Gastroesophageal sphincter (tissue), 4 donors: ENCODE results near the gene SAMMSON. TPM values are rescaled to one million over a fixed set of nuclear protein-coding genes. Genes with fewer than 3 reads are reported as not detected.

ENCODE experiments used
- ATAC-seq: fragments of 150-250 bp; one replicate; pipeline ENCODE4 v1.9.1; 2016; ENCODE audit warnings: mild to moderate bottlenecking, moderate library complexity
- H3K27ac ChIP-seq, 4 donors: fragments of 200-600 bp; sonication (generic) in 3 of 4; 1 replicate in 3 of 4; 2 replicates in 1 of 4; pipeline ENCODE4 v1.5.1; 2016 to 2019
- H3K27me3 ChIP-seq: fragments of 200-600 bp; sonication (generic); one replicate; pipeline ENCODE4 v1.5.1; 2019
- H3K36me3 ChIP-seq, 2 donors: fragments of 200-600 bp; sonication (generic); one replicate each; pipeline ENCODE4 v1.5.1; 2019; ENCODE audit warnings: control low read depth in 1 of 2
- H3K4me1 ChIP-seq, 3 donors: fragments of 200-600 bp; sonication (generic); 1 replicate in 2 of 3; 2 replicates in 1 of 3; pipeline ENCODE4 v1.5.1; 2016 to 2019; ENCODE audit warnings: control low read depth in 2 of 3
- H3K4me3 ChIP-seq, 2 donors: fragments of 200-600 bp; sonication (generic); one replicate each; pipeline ENCODE4 v1.5.1; 2019; ENCODE audit warnings: mild to moderate bottlenecking in 1 of 2, moderate library complexity in 1 of 2
- H3K9me3 ChIP-seq, 3 donors: fragments of 200-600 bp; sonication (generic); one replicate each; pipeline ENCODE4 v1.5.1; 2017 to 2019; ENCODE audit warnings: control low read depth in 2 of 3
- EP300 ChIP-seq: sonication (generic); formaldehyde crosslinking; IDR thresholded peaks from one replicate; pipeline ENCODE4 v1.6.1; 2017; ENCODE audit warnings: antibody characterized with exemption, mild to moderate bottlenecking
- POLR2A ChIP-seq, 2 donors: fragments of 450-650 bp; IDR thresholded peaks; one replicate each; pipeline ENCODE4 v1.6.1; 2017; ENCODE audit warnings: antibody characterized with exemption in 2 of 2, mild to moderate bottlenecking in 2 of 2, moderate library complexity in 1 of 2
- POLR2AphosphoS5 ChIP-seq: sonication (generic); formaldehyde crosslinking; IDR thresholded peaks from one replicate; pipeline ENCODE4 v1.6.1; 2017; ENCODE audit warnings: antibody characterized with exemption
- WGBS, 2 donors: methylation state at CpG; one replicate each; pipeline ENCODE4 v1.1.5; 2018; ENCODE audit warnings: low coverage in 1 of 2; 5-methylcytosine and 5-hydroxymethylcytosine counted together
- total RNA-seq, 4 donors: library from RNA; depleted of rRNA; stranded (reverse); fragments of >200 nt; gene quantifications; one replicate each; pipeline ENCODE4 v1.1.0, GENCODE V29; 2016
- TF ChIP-seq, protein P1 (sequence below), 4 experiments: fragments of 200-600 bp in 2 of 4; fragments of 450-650 bp in 2 of 4; sonication (generic) in 1 of 4; IDR thresholded peaks; one replicate each; pipeline ENCODE4 v1.5.1; 2017 to 2019; ENCODE audit warnings: antibody characterized with exemption in 4 of 4, mild to moderate bottlenecking in 2 of 4, moderate library complexity in 2 of 4

SAMMSON gene
- total RNA-seq, 4 donors from 2014 or later = 0.40 to 5.7 (median 2.6) TPM

DNA sequence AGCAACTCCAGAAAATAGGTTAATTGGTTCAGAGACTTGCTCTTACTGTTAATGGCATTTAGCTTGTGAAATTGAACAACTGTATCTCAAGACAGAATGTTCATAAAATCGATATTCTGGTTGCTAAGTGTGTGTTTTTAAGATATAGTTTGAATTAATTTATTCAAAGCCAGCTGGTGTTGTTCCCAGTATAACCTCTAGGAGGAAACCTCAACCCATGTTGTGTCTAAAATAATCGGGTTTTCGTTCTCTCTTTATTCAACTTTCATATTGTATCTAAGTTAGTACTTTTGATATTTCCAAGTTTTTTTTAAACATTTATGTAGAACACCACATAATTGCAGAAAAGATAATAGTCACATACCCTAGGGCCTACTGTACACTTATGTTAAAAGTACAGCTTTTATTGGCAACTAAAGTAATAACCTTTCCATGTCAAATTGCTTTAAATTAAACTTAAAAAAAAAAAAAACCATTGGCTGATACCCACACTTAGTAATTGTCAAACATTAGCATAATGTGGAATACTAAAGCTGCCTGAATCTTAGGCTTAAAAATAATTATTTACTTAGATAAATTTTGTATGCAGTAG, 90.9 kb downstream of the SAMMSON start:
- Histone ChIP-seq H3K9me3 (no peaks in the 10 kb centered on the region), H3K4me3 (no peak overlapping the region), H3K27me3 (no peaks in the 10 kb centered on the region), H3K27ac (no peak overlapping the region), H3K4me1 (peaks cover 0 to 32% (median 8%) of the 10 kb centered on the region in 3 donors), H3K36me3 (no peaks in the 10 kb centered on the region)
- TF ChIP-seq, protein P1, sequence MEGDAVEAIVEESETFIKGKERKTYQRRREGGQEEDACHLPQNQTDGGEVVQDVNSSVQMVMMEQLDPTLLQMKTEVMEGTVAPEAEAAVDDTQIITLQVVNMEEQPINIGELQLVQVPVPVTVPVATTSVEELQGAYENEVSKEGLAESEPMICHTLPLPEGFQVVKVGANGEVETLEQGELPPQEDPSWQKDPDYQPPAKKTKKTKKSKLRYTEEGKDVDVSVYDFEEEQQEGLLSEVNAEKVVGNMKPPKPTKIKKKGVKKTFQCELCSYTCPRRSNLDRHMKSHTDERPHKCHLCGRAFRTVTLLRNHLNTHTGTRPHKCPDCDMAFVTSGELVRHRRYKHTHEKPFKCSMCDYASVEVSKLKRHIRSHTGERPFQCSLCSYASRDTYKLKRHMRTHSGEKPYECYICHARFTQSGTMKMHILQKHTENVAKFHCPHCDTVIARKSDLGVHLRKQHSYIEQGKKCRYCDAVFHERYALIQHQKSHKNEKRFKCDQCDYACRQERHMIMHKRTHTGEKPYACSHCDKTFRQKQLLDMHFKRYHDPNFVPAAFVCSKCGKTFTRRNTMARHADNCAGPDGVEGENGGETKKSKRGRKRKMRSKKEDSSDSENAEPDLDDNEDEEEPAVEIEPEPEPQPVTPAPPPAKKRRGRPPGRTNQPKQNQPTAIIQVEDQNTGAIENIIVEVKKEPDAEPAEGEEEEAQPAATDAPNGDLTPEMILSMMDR (IDR thresholded peaks at IDR 0.05) = peak; percentile 70 to 84 (median 76)
- no peak for TF ChIP-seq EP300
- ATAC-seq = no peak
- 8 to 16% methylated on average over 3 of the region's 3 CpGs for whole genome bisulfite sequencing, 2 donors

DNA sequence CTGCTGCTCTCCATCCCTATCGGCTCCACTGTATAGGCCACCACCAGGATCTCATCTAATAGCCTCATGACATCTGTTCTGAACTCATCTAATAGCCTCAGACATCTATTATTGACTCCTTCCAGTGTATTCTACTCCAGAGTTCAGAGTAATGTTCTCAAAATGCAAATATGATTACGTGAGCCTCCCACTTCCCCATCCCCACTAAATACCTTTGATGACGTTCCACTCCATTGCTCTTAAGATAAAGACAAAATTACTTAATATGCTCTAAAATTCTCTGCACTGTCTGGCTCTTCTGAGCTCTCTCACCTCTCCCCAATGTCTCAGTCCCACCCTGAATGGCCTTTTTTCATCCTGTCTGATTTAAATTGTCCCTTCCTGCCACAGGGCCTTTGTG, 94.7 kb downstream of the SAMMSON start:
- peaks cover 0 to 19% (median 0%) of the 10 kb centered on the region in 3 donors for H3K4me1 ChIP-seq
- no peaks in the 10 kb centered on the region for H3K27me3 ChIP-seq
- H3K4me3 ChIP-seq = no peak overlapping the region
- H3K27ac ChIP-seq = no peak overlapping the region
- WGBS, 2 donors = 85 to 87% methylated on average over 3 of the region's 3 CpGs
- ATAC-seq = no peak
- TF ChIP-seq EP300 (no peak), POLR2A (IDR thresholded peaks at IDR 0.05) (no peak), POLR2AphosphoS5 (no peak)
- TF ChIP-seq, protein P1 (IDR thresholded peaks at IDR 0.05) = no peak
- no peaks in the 10 kb centered on the region for H3K36me3 ChIP-seq
- no peaks in the 10 kb centered on the region for H3K9me3 ChIP-seq

DNA sequence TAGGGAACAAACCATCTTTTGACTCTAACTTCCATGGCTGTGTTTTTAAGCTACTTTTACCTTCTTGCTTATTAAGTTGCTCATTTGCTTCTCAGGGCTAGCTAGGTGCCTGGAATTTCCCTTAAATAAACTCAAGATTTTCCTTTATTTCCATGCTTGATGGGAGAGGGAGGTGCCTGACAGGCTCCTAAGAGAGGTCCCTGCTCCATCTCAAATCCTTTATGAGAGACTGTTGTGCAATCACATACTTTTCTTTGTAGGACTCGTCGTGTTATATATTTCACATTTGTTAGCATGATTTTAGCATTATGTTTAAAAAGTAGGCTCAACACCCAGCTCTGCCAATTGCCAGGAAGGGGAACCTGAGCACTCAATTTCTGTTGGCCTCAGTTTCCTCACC, 95.7 kb downstream of the SAMMSON start:
- TF ChIP-seq EP300 = no peak
- no peak for TF ChIP-seq POLR2A (IDR thresholded peaks at IDR 0.05)
- no peak for TF ChIP-seq POLR2AphosphoS5
- TF ChIP-seq, protein P1 (IDR thresholded peaks at IDR 0.05) = no peak
- 24 to 30% methylated on average over 2 of the region's 2 CpGs for WGBS, 2 donors
- Histone ChIP-seq H3K27me3 (no peaks in the 10 kb centered on the region), H3K9me3 (no peaks in the 10 kb centered on the region), H3K4me3 (no peak overlapping the region), H3K27ac (no peak overlapping the region), H3K36me3 (no peaks in the 10 kb centered on the region), H3K4me1 (peaks cover 0 to 15% (median 0%) of the 10 kb centered on the region in 3 donors)
- no peak for ATAC-seq

DNA sequence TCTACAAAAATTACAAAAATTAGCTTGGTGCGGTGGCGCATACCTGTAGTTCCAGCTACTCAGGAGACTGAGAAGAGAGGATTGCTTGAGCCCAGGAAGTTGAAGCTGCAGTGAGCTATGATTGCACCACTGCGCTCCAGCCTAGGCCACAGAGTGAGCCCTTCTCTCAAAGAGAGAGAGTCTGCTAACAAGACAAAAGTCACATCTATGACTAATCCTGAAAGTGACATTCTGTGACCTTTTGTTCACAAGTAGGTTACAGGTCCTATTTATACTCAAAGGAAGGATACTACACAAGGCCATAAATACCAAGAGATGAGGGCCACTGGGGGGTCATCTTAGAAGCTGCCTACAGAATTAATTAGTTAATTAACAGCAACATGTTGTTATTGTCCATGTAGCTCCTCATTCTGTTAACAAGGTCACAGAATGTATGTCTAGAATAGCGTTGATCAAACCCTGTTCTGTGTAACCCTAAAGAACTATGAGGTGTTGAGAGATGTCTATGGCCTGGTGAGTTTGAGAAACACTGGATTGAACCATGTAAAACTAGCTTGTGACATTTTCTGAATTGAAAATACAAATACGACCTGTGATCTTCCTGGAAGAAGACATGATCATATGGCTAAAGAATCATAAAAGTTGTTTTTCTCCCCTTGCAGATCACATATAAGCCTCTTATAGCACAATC, 97.0 kb downstream of the SAMMSON start:
- ATAC-seq = no peak
- Histone ChIP-seq H3K27ac (no peak overlapping the region), H3K4me3 (no peak overlapping the region), H3K27me3 (no peaks in the 10 kb centered on the region), H3K4me1 (peaks cover 0 to 8% (median 0%) of the 10 kb centered on the region in 3 donors), H3K9me3 (no peaks in the 10 kb centered on the region), H3K36me3 (no peaks in the 10 kb centered on the region)
- 91 to 93% methylated on average over 5 of the region's 5 CpGs for WGBS, 2 donors
- TF ChIP-seq, protein P1 (IDR thresholded peaks at IDR 0.05) = no peak
- TF ChIP-seq POLR2A (IDR thresholded peaks at IDR 0.05) (no peak), POLR2AphosphoS5 (no peak)

DNA sequence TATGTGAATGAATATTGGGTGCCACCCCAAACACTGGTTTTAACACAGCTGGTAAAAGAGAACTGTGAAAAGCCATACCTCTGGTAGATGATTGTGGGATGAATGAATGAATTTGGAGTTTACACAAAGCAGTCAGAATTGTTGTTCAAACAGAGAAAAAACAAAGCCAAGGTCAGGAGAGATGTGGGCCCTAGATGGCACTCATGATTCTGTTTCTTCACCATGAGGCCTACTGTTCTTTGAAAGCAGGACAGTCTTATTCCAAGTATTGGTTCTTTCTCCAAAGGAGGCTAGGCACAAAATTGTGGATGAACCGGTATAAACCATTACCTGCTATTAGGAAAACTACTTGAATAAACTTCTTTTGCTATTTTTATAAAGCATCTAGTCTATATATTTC, 97.6 kb downstream of the SAMMSON start:
- H3K4me3 ChIP-seq = no peak overlapping the region
- no peaks in the 10 kb centered on the region for H3K27me3 ChIP-seq
- H3K4me1 ChIP-seq = peaks cover 0 to 8% (median 0%) of the 10 kb centered on the region in 3 donors
- ATAC-seq = no peak
- 95 to 100% methylated on average over 1 of the region's 1 CpG for WGBS, 2 donors
- H3K36me3 ChIP-seq = no peaks in the 10 kb centered on the region
- H3K27ac ChIP-seq = no peak overlapping the region
- no peaks in the 10 kb centered on the region for H3K9me3 ChIP-seq
- TF ChIP-seq POLR2AphosphoS5 (no peak), POLR2A (IDR thresholded peaks at IDR 0.05) (no peak), EP300 (no peak)
- TF ChIP-seq, protein P1 (IDR thresholded peaks at IDR 0.05) = no peak
